OCI-LY7 (cell line): ENCODE measurements around the gene KRTAP5-9. TPM values are rescaled to one million over a fixed set of nuclear protein-coding genes. Genes with fewer than 3 reads are reported as not detected.
"Not testable (repeated sequence)": the region's sequence is repeated elsewhere in the genome, so short reads cannot be mapped to it uniquely, and the experiment has no call there.

Experiments used
- BruUV-seq: library from RNA; stranded (reverse); fragments of 400-500 nt; replicated peaks from 2 replicates; lab custom pipeline; 2021; lab: Mats Ljungman, UMichigan
- CTCF ChIA-PET: fragments of 300-600 bp; sonication (Branson Sonifier 250); formaldehyde crosslinking; loops from one replicate; lab custom pipeline; 2022; ENCODE audit warnings: antibody characterized with exemption; ENCODE audit not compliant: unreplicated experiment; lab: Charles Lee
- POLR2A ChIA-PET: fragments of 300-600 bp; sonication (Branson Sonifier 250); formaldehyde crosslinking; loops from one replicate; lab custom pipeline; 2022; ENCODE audit warnings: antibody characterized with exemption; lab: Charles Lee
- DNase-seq: peaks from one replicate; pipeline ENCODE4 v3.0.0-alpha.2; 2015; ENCODE audit warnings: low spot score
- H2AFZ ChIP-seq: fragments of 200-600 bp; sonication (generic), shearing (Covaris generic); 2 replicates; pipeline ENCODE4 v1.6.1; 2014; ENCODE audit warnings: mild to moderate bottlenecking, antibody characterized with exemption, low read length, moderate library complexity
- H3K27ac ChIP-seq: fragments of 200-600 bp; sonication (generic); 2 replicates; pipeline ENCODE4 v1.5.1; 2014; ENCODE audit warnings: mixed run types, low read depth, mild to moderate bottlenecking, moderate library complexity, low read length, inconsistent platforms; ENCODE audit not compliant: poor library complexity, severe bottlenecking
- H3K36me3 ChIP-seq: fragments of 200-600 bp; sonication (generic); 2 replicates; pipeline ENCODE4 v1.6.1; 2014; ENCODE audit warnings: mild to moderate bottlenecking, antibody characterized with exemption, low read length, moderate library complexity, mixed read lengths; ENCODE audit not compliant: insufficient read depth
- H3K4me1 ChIP-seq: fragments of 200-600 bp; sonication (generic); 2 replicates; pipeline ENCODE4 v1.5.1; 2014; ENCODE audit warnings: mild to moderate bottlenecking, low read length; ENCODE audit not compliant: insufficient read depth, poor library complexity, severe bottlenecking
- H3K4me2 ChIP-seq: fragments of 200-600 bp; sonication (generic); 2 replicates; pipeline ENCODE4 v1.6.1; 2014; ENCODE audit warnings: mild to moderate bottlenecking, low read length
- H3K4me3 ChIP-seq: fragments of 200-600 bp; sonication (generic); 2 replicates; pipeline ENCODE4 v1.5.1; 2014; ENCODE audit warnings: mild to moderate bottlenecking, low read depth, low read length; ENCODE audit not compliant: poor library complexity, severe bottlenecking
- H3K79me2 ChIP-seq: fragments of 200-600 bp; sonication (generic); 2 replicates; pipeline ENCODE4 v1.6.1; 2016; ENCODE audit warnings: low read depth, mild to moderate bottlenecking, low read length, moderate library complexity, mixed read lengths; ENCODE audit not compliant: insufficient read depth
- H3K9me2 ChIP-seq: fragments of 200-600 bp; sonication (generic); 2 replicates; pipeline ENCODE4 v1.6.1; 2016; ENCODE audit warnings: mild to moderate bottlenecking, low read length, mixed read lengths; ENCODE audit not compliant: insufficient read depth
- H3K9me3 ChIP-seq: fragments of 200-600 bp; sonication (generic); 2 replicates; pipeline ENCODE4 v1.6.1; 2014; ENCODE audit warnings: mild to moderate bottlenecking, mixed run types, low read length, mixed read lengths
- H4K20me1 ChIP-seq: fragments of 200-600 bp; sonication (generic); 2 replicates; pipeline ENCODE4 v1.6.1; 2014; ENCODE audit warnings: mild to moderate bottlenecking, antibody characterized with exemption, low read length, moderate library complexity, mixed read lengths; ENCODE audit not compliant: insufficient read depth
- EZH2phosphoT487 ChIP-seq: fragments of 200-600 bp; sonication (generic); IDR thresholded peaks from 2 replicates; pipeline ENCODE4 v1.6.1; 2018; ENCODE audit warnings: low read depth, borderline replicate concordance, mild to moderate bottlenecking, mixed run types, antibody characterized with exemption, low read length, moderate library complexity, mixed read lengths
- intact Hi-C: fragments of 100-400 bp; cut with micrococcal nuclease; formaldehyde crosslinking; loops from one replicate; pipeline ENCODE4 v1.10.0; 2022; ENCODE audit not compliant: unreplicated experiment
- total RNA-seq, 2 experiments: library from RNA; depleted of rRNA in 1 of 2; stranded (reverse); fragments of >200 nt in 1 of 2; shearing (Covaris generic) in 1 of 2; gene quantifications; 2 replicates each; pipeline ENCODE4 v1.2.3, GENCODE V29; 2014 to 2022
- TF ChIP-seq, protein P1 (sequence below): fragments of 200-600 bp; sonication (generic); conservative IDR thresholded peaks from 2 replicates; pipeline ENCODE4 v1.5.1; 2014; ENCODE audit warnings: mild to moderate bottlenecking, antibody characterized with exemption, low read length, moderate library complexity, mixed read lengths

Gene KRTAP5-9
- total RNA-seq, 2 experiments from 2014 or later = not detected

DNA sequence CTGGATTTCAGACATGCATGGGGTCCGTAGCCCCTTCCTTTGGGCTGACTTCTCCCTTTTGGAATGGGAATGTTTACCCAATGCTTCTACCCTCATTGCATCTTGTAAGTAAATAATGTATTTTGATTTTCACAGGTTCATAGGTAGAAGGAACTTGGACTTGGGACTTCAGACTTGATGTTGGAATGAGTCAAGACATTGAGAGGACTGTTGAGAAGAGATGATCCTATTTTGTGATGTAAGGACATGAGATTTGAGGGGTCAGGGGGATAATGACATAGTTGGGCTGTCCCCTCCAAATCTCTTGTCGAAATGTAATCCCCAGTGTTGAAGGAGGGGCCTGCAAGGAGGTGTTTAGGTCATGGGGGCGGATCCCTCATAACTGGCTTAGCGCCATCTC, 16.2 kb downstream of the KRTAP5-9 start:
- no peak overlapping the region for H3K27ac ChIP-seq
- no peak overlapping the region for H2AFZ ChIP-seq
- no peaks in the 10 kb centered on the region for H3K4me1 ChIP-seq
- no peaks in the 10 kb centered on the region for H3K9me3 ChIP-seq
- ChIA-PET CTCF (no interaction called here), POLR2A (no interaction called here)
- no peaks in the 10 kb centered on the region for H3K79me2 ChIP-seq
- H3K4me3 ChIP-seq = no peak overlapping the region
- no peak for TF ChIP-seq EZH2phosphoT487
- TF ChIP-seq, protein P1, sequence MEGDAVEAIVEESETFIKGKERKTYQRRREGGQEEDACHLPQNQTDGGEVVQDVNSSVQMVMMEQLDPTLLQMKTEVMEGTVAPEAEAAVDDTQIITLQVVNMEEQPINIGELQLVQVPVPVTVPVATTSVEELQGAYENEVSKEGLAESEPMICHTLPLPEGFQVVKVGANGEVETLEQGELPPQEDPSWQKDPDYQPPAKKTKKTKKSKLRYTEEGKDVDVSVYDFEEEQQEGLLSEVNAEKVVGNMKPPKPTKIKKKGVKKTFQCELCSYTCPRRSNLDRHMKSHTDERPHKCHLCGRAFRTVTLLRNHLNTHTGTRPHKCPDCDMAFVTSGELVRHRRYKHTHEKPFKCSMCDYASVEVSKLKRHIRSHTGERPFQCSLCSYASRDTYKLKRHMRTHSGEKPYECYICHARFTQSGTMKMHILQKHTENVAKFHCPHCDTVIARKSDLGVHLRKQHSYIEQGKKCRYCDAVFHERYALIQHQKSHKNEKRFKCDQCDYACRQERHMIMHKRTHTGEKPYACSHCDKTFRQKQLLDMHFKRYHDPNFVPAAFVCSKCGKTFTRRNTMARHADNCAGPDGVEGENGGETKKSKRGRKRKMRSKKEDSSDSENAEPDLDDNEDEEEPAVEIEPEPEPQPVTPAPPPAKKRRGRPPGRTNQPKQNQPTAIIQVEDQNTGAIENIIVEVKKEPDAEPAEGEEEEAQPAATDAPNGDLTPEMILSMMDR = no peak
- no TSS peak for BruUV-seq
- no peaks in the 10 kb centered on the region for H3K9me2 ChIP-seq
- DNase-seq = no peak
- no peaks in the 10 kb centered on the region for H4K20me1 ChIP-seq
- no peak overlapping the region for H3K4me2 ChIP-seq
- no peaks in the 10 kb centered on the region for H3K36me3 ChIP-seq
- intact Hi-C loops = no loop called here

DNA sequence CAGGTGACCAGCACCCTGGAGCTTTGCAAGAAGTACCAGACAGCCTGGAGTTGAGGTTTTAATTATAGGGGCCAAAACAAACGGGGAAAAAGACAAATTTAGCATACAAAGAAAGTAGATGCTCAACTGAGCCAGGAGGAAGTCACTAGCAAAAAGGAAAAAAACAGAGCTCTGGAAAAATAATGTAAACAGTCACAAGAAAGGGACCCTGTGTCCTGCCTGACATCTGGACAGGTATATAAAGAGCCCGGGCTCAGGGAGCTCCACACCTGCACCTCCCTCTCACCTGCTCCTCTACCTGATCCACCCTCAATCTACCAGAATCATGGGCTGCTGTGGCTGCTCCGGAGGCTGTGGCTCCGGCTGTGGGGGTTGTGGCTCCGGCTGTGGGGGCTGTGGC, 17.0 kb downstream of the KRTAP5-9 start, which contains the start of gene KRTAP5-10:
Gene KRTAP5-10 (plus strand): TSS at position 301 of the 400 bp plus-strand sequence. CDS start 25 bp downstream, at position 326.
- DNase-seq = no peak
- H4K20me1 ChIP-seq = no peaks in the 10 kb centered on the region
- CTCF ChIA-PET = no interaction called here
- no peaks in the 10 kb centered on the region for H3K9me2 ChIP-seq
- no peaks in the 10 kb centered on the region for H3K9me3 ChIP-seq
- H3K36me3 ChIP-seq = no peaks in the 10 kb centered on the region
- no peaks in the 10 kb centered on the region for H3K79me2 ChIP-seq
- no peak within 1 kb of the TSS for H3K4me3 ChIP-seq
- H3K27ac ChIP-seq = no peak within 1 kb of the TSS
- H2AFZ ChIP-seq = no peak within 1 kb of the TSS
- no peak within 1 kb of the TSS for H3K4me2 ChIP-seq
- intact Hi-C loops = no loop called here
- POLR2A ChIA-PET = no interaction called here
- no peak for TF ChIP-seq EZH2phosphoT487
- TF ChIP-seq, protein P1 = no peak
- BruUV-seq = no TSS peak
- H3K4me1 ChIP-seq = no peaks in the 10 kb centered on the region

DNA sequence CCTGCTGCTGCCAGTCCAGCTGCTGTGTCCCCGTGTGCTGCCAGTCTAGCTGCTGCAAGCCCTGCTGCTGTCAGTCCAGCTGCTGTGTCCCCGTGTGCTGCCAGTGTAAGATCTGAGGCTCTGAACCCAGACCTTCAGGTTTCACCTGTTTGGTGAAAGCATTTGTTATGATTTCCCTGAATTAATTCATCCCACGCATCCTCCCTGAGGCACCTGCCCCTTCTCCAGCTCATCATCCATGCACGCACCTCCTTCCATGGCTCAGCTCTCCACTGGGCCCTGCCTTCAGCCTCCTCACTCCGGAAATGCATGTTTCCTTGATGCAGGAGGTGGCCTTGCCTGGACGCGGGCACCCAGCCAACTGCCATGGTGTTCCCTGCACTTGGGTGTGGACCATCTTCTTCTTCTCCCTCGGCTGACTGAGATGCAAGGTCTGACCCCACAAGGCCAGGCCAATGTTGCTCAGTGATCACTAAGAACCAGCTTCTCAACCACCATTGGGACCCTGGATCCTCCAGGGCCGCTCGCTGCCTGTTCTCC, 17.9 kb downstream of the KRTAP5-9 start:
- Histone ChIP-seq H3K9me2 (no peaks in the 10 kb centered on the region), H3K27ac (no peak overlapping the region), H3K9me3 (no peaks in the 10 kb centered on the region), H3K36me3 (no peaks in the 10 kb centered on the region), H3K4me3 (no peak overlapping the region), H2AFZ (no peak overlapping the region), H4K20me1 (no peaks in the 10 kb centered on the region), H3K4me2 (no peak overlapping the region), H3K4me1 (no peaks in the 10 kb centered on the region), H3K79me2 (no peaks in the 10 kb centered on the region)
- CTCF ChIA-PET = no interaction called here
- no TSS peak for BruUV-seq
- TF ChIP-seq EZH2phosphoT487 = no peak
- TF ChIP-seq, protein P1 = no peak
- POLR2A ChIA-PET = no interaction called here
- intact Hi-C loops = no loop called here
- DNase-seq = no peak

DNA sequence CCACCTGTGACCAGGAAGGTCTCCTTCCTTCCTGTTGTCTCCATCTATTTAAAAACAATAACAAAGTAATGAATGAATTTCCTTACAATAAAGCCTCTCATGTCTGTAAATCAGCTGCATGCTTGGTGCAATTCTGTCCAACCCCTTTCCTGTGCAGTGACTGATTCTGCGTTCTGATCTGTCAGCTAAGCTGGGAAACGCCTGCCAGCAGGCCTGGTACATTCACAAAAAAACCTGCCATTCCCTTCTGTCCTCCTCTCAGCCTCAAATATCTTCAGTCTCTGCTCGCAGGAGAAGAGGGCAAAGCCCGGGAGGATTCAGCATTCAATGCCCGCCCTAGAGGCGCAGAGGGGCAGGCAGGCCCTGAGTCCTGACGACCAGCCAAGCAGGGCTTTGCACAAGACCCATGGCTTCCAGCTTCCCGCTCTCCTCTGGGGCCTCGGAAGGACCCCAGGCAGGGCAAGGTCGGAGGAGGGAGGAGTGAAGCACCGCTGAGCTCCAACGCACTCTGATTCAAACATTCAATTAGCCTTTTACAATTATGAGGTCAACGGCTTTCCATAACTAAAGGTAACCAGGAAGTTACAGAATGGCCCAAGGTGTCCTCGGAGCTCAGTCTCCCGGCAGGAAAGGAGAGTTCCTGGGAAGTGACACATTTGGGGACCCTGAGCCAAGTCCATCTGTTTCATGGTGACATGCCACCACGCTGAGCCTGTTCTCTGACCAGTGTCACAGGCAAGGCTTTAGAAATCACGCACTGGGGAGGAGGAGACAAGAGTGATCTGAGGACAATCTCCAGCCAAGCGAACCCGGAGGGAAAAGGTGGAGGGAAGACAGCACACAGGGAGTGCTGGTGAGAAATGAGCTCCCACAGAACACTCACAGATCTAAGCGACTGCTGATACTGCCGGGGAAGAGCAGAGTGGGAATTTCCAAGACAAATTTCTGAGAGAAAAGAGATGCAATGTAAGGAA, 18.7 kb downstream of the KRTAP5-9 start:
- H3K36me3 ChIP-seq, CTCF ChIA-PET, H3K4me3 ChIP-seq, POLR2A ChIA-PET, H3K79me2 ChIP-seq, H3K9me3 ChIP-seq, H4K20me1 ChIP-seq, H3K9me2 ChIP-seq, H2AFZ ChIP-seq, BruUV-seq, H3K4me1 ChIP-seq, DNase-seq, intact Hi-C loops, H3K27ac ChIP-seq, H3K4me2 ChIP-seq: not testable (repeated sequence)
